Stimulated activated CD4-positive, alpha-beta T cell treated with anti-CD3 and anti-CD28 coated beads, TNF-alpha, amount 100 ng/mL, for 1 hour (primary cell): Measurements from ENCODE around the gene MRPL38.

Experiments
- DNase-seq, 3 donors: peaks; one replicate each; pipeline ENCODE4 v3.0.0-alpha.2; 2020; ENCODE audit warnings: low read depth in 3 of 3, low spot score in 1 of 3

The MRPL38 gene

DNA sequence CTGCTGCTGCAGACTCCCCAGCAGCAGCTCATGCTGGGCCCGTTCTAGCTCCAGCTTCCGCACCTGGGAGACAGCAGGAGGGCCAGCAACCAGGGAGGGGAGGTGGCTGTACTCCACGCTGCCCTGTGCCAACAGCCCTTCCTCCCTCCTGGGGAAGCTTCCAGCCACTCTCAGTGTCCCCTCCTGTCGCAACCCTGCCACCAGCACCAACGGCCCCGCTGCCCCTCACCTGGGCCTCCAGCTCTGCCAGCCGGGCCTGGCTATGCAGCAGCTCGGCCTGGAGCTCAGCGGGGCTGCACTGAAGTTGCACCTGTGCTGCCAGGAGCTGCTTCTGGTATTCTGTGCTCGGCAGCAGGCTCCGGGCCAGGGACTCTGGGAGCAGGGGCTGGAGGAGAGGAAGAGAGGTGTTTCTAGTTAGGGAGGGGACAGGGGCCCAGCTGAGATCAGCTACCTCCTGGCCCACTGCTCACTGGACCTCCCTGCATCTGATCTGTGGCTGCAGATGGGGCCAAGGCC lies 15.4 kb upstream of the MRPL38 start:
- DNase-seq, result no peak

DNA sequence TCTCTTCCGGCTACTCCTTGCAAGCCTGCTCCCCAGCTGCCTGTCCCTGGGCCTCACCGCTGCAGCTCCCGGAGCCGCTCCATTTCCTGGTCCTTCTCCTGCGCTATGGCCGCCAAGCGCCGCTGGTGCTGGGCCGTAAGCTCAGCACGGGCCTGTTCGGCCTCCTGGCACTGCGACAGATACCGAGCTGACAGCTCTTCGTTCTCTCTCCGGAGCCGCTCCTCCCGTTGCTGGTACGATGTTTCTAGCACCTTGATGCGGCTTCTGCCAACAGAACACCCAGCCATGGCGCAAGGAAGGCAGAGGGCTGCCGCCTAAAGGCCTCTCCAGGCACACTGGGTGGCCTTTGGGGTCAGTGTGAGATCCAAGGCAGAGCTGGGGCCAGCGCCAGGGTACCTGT lies 14.9 kb upstream of the MRPL38 start:
- DNase-seq, result no peak

DNA sequence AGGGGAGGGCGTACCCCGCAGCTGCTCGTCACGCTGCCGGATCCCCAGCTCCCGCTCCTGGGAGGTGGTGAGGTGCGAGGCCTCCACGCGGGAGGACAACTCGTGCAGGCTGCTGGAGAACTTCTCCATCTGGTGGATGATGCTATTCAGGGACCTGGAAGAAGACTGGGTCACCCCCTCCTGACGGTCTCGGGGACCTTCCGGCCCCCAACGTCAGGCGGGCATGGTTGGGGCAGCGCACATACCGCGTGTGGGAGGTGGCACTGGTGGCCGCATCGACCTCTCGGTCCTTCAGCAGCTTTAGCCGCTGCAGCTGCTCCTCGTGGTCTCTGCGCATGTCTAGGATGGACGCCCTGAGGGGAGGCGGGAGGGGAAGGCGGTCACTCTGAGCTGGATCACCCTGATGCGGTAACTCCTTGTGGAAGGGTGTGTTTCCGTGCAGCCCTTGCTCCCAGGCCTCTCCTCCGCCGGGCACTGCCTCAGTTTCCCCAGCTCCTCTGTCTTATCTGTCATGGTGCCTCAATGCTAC lies 13.3 kb upstream of the MRPL38 start:
- DNase-seq, result no peak

DNA sequence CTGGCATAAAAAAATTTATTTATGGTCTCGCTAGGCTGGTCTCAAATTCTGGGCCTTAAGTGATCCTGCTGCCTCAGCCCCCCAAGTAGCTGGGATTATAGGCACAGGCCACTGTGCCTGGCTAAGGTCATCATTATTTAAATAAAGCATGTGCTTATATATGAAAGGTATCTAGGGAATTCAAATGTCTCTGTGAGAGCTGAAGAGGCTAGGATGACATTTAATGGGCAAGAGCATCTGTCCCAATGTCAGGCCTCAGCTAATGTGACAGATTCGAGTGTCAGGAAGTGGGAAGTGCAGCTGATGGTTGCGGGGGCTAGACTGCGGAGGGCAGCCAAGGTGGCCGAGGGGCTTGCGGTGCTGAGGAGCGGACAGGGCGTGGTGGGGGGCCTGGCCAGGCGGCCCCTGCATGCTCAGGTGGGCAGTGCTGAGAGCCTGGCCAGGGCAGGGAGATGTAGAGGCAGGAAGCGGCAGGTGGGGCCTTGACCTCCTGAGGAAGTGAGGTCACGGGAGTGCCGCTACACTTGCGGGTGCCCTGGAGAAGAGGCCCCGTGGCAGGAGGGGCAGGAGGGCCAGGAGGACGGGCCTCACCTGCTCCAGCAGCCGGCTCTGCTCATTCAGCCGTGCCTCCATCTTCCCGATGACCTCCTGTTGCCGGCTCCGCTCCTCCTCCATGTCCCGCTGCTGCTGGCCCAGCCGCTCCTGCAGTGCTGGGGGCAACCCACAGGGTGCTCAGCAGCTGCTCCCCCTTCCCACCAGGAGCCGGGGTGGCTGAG lies 12.6 kb upstream of the MRPL38 start:
- no peak for DNase-seq

DNA sequence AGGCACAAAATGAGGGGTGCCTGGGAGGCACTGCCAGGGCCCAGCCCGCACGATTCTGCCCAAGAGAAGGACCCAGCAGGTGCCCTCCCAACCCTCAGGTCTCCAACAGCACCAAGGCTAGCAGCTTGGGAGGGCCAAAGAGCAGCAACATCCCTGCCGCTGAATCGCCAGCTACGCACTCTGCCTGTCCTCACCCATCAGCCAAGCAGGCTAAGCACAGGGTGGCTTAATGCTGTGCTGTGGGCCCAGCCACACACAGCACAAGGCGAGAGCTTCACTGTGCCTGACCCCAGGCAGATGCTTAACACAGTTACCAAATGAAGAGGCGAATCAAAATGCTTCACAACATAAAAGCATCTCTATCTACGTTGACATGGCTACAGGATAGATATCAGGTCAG lies 10.6 kb upstream of the MRPL38 start:
- DNase-seq, result no peak

DNA sequence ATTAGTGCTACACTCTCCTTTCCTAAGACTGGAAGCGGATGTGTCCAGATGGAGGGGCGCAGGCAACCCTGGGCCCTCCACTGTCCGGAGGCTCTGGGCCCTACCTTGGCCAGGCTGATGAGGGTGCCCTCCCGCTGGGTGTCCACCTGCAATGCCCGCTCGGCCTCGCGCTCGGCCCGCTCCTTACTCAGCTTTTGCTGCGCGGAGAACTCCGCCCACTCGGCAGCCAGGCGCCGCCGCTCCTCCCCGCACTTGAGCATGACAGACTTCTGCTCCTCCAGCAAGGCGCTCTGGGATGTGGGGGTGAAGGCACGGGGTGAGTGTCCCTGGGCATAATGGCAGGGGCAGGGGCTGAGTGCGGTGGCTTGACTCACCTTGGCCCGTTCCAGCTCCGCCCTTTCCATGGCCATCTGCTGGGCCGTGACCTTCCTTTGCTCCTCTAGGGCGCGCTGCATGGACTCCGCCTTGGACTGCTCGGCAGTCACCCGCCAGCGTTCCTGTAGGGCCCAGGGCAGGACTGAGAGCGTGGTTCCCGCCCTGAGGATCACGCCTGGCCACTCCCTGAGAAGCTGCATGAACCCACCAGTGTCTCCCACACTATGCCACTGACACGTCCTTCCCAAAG lies 10.1 kb upstream of the MRPL38 start:
- no peak for DNase-seq

DNA sequence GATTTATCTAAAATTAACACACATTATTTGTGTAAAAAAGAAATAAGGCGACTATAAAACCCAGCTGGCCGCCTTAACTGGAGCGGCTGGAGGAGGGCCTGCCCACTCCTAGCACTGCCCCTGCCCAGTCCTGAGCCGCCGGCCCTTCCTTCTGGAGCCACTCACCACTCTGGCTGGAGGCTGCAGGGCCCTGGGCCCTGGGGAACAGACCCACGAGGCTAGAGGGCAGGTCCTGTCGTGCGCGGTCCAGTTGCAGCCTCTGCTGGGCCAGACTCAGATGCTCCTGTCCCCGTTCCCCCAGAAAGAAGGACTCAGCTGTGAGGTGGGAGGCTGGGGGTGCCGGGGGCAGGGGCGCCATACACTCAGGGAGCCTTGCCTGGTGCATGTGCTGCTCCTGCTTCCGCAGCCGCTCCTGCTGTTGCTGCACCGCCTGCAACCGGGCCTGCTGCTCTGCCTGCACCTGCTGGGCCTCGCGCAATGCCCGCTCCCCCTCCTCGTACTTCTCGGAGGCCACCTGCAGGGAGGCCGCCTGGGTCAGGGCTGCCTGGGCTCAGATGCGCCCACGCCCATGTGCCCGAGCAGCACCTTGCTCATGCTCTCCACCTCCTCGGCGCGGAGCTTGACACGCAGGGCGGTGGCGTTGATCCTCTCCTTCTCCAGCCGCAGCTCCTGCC lies 9.0 kb upstream of the MRPL38 start:
- no peak for DNase-seq

DNA sequence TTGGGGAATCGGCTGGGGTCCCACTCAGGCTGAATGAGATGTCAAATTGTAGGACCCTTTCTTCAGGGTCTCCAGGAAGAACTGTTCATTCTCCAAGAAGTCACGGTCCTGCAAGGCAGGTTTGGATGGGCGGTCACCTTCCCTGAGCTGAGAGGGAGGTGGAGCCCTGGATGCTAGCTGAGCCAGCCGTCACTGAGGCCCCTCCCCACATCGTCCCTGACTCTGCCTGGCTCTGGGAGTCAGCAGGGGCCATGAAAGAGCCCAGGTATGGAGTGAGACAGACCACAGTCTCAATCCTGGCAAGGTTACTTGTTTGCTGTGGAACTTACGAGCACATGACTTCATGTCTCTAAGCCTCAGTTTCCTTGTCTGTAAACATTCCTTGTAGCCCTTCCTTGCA lies 6.0 kb upstream of the MRPL38 start:
- no peak for DNase-seq

DNA sequence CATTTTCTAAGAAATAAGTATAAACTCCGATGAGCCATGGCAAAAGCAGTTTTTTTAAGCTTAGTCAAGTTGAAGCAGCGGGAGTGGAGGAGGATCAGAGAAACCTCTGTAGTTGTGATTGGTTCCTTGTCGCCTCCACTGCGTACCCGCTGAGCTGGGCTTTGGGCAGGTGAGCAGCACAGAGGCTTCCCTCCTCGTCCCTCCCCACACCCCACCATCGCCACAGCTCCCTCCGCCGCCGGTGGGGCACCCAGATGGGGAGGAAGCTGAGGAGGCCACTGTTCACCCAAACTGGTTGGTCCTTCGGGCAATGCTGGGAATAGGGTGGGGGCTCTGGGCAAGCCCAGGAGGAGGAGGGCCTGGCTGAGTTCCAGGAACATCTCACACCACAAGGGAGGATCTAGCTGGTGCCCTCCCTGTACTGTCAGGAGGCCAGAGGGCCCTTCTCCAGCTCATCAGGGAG lies 5.2 kb upstream of the MRPL38 start:
- DNase-seq, result no peak

DNA sequence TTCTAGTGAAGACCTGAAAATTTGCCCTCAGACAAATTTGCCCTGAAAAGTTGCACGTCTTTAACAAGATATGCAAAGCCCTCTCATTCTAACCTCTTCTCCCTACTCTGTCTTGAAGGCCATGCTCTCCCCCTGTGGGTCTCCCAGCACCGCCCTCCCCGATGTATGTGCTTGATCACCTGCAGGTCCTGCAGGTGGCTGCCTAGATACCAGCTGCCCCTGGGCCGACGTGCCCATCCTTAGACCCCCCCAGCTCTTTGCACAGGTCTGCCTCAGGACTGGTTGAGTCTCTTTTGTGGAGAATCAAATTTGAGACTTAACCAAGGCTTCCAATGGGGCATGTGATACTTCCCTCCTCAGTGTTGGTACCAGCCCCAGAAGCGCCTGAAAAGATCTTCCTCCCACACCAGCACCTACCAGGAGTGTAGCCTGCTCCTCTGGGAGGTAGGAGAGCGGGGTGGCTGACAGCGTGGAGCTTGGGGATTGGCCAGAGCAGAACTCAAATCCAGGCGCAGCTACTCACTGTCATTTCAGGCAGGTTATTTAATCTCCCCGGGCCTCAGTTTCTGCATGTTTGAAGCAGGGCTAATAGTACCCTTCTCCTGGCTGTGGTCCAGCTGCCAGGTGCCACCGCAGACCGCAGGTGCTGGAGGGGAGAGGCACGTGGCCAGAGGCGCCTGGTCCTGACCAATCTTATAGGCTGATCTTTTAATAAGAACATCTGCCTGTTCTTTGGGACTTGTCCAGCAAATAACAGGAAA lies 4.5 kb upstream of the MRPL38 start:
- DNase-seq, result no peak

DNA sequence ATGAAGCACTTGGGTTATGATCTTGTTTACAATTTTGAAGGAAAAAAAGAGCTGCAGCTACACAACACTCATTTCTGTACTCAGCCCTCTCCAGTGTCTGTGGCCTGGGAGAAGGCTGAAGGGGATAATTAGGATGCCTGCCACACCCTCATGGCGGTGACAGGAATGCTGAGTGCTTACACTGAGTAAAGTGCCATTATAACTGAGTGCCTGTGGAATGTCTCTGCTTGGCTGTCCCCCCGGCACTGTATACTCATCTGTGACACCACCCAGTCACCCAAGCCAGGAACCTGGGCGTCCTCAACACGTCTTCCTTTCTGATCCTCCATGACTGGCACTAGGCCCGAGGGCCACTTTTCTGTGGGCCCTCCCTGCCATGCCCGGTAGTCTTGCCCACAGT lies 3.5 kb upstream of the MRPL38 start:
- DNase-seq, result no peak

DNA sequence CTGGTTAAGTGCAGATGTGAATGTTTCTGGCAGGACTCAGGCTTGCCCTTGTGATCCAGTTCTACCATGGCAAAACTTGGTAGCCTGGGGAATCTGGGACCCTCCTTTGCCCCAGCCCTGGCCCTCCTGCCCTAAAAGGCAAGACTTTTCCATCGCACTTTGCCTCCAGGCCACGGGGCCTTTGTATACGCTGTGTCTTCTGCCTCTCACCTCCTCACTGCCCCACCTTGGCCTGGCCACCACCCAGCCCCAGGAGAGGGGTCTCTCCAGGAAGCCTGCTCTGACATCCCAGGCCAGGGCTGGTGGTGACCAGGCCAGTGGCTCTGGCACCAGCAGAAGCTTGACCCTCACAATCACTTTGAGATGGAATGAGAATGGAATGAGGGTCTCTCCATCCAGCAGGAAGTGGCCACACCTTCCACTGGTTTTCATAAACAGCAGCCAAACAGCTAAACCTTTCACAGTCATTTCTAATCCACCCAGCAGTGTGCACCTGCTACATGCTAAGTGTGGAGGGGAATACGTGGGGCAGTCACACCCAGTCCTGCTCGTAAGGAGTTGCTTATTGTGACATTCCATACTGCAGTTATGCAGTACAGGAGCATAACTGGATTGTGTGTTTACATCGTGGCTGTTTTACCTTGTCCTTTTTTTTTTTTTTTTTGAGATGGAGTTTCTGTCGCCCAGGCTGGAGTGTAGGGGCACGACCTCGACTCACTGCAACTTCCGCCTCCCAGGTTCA lies 1.6 kb upstream of the MRPL38 start:
- no peak for DNase-seq

DNA sequence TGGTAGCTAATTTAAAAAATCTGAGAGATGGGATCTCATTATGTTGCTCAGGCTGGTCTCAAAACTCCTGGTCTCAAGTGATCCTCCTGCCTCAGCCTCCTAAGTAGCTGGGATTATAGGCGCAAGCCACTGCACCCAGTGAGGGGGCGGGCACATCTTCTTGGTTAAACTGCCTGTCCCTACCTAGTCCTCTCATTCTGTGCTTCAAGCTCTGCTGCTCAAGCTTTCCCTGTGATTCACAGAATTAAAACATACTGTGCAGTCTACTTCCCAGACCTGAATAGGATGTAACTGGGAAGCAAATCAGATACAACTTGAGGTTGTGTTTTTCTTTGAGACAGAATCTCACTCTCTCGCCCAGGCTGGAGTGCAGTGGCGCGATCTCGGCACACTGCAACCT lies 2.3 kb downstream of the MRPL38 start:
- no peak for DNase-seq

DNA sequence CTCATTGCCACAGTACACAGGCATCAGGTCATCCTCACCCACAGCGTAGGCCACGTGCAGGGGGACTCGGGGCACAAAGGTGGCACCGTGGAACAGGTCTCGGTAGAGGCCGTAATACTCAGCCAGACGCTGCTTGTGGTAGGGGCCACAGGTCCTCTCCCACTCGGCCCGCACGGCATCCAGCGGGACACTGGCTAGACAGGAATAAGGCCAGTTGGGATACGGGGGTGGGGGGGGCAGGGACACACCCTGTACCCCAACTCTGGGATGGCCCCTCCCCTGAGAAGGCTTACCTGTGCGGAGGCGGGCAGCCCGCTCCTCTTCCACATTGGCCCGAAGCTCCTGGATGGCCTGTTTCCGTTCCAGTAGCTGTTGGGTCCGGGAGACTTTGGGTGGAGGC lies 3.0 kb downstream of the MRPL38 start:
- no peak for DNase-seq

DNA sequence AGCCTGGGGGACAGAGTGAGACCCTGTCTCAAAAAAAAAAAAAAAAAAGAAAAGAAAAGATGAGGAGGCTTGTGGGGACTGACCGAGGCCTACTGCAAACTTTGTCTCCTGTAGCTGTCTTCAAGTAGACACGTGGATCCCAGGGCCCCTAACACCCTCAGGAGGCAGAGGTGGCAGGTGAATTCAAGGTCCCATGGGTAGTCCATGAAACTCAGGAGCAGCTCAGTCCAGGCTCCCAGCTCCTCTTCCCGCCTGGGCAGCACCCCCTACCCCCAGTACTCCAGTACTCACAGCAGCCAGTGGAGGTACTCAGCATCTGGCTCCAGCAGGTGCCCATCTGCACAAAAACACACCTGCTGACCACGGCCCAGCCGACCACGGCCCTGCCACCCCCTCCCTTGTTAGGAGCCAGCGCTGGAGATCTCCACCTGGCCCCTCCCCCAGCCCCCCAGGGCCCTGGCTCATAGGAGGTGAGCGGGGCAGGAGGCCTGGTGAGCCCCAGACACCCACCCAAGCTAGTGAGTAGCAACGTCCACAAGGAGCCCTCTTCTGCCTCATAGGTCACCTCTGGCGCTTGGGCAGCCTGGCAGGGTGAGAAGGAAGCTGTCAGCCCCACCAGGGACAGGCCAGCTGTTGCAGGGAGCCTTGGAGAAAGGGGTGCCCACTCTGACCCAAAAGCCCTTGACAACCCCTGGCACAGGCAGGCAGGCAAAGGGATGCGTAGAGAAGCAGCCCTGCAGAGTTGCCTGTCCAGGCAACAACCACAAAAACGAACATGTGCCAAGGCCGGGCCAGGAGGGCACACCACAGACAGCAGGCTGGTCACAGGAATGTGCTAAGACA lies 3.8 kb downstream of the MRPL38 start:
- no peak for DNase-seq

DNA sequence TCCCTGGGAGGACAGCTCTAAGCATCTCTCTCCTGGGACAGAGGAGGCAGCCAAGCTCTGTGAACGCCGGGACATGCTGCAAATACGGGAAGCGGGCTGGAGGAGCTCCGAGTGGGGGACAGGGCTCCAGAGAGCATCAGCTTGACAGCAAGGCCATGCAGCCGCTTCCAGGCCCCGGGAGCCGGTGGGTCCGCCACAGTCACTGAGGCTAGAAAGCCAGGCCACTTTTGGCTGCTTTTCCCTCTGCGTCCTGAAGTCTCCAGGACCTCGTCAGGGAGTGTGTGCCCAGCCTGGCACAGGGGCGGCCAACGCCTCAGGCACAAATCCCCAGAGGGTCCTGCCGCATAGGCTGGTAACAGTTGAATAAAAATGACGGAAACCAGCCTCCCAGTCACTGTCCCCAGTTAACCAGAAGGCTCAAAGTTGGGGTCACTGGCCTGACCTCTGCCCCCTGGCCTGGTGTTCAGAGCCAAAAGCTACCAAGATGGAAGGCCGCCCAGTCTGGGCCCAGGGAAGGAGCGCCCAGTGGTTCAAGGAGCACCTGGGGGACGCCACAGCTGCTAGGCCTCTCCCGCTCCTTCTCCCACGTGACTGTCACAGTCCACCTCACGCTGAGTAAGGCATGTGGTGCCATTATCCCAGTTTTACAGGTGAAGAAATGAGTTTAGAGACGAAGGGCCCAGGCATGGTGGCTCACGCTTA lies 4.8 kb downstream of the MRPL38 start:
- DNase-seq, result no peak

DNA sequence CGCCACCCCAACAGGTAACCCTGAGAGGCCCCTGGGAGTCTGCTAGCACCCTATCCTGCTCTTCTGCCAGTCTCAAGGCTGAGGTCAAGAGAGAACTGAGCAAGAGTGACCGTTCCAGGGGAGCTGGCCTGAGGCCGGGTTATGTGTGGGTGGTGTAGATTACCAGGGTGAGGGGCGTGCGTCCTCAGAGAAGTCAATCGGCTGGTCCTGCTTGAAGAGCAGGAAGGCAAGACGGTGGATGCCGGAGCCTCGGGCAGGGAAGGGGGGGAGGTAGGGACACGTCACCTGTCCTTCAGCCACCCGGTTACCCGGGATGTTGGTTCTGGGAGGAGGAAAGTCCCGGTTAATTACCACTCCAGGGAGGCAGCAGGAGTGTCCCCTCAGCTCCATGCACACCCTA lies 5.3 kb downstream of the MRPL38 start:
- DNase-seq, result no peak

DNA sequence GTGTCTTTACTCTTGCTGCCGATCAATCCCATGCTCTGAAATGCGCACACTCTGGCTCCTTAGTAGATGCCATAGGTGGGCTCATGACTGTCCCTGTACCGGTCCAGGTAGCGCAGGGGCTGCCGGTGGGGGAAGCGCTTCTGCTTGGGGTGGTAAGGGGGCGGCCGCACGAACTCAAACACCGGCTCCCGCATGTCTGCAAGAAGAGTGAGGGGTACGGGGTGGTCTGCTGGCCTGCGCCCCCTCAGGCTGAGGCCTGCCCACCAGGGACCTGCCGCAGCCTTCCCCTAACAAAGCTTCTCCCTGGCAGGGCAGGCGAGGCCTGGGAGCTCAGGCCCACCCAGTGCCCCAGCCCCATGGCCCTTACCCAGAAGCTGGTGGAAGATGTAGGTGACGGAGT lies 5.9 kb downstream of the MRPL38 start:
- no peak for DNase-seq

DNA sequence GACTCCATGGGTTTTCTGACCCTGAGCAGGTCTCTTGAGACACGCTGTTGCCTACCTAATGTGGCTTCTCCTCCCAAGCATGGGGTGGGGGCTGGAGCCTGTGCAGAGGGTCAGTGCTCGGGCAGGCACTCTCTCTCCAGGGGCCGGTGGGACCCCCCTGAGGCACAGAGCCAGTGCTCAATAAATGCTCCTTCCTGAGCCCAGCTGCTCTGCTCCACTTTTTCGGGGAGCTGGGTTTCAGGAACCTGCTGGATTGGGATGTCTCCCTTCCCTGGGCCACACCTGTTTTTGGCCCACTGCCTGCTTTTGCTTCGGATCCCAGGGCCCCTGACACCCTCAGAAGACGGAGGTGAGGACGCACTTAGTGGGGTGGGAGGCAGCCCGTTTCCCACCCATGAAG lies 6.6 kb downstream of the MRPL38 start:
- no peak for DNase-seq
